H9 (cell line): ENCODE data around the gene BRAT1. TPM values are rescaled to one million over a fixed set of nuclear protein-coding genes. Genes with fewer than 3 reads are reported as not detected.

Source experiments
- DNase-seq: peaks from one replicate; pipeline ENCODE4 v3.0.0-alpha.2; 2017
- H2AFZ ChIP-seq: one replicate; pipeline ENCODE4 v1.6.1; 2013; ENCODE audit warnings: mild to moderate bottlenecking, low read length, control low read depth, moderate library complexity
- H2AK5ac ChIP-seq: 2 replicates; pipeline ENCODE4 v1.6.1; 2013; ENCODE audit warnings: low read length, control low read depth, mixed read lengths; ENCODE audit not compliant: insufficient read length
- H2BK120ac ChIP-seq: one replicate; pipeline ENCODE4 v1.6.1; 2013; ENCODE audit warnings: low read depth, mild to moderate bottlenecking, low read length, control low read depth, inconsistent platforms; ENCODE audit not compliant: poor library complexity, severe bottlenecking
- H2BK12ac ChIP-seq: 2 replicates; pipeline ENCODE4 v1.6.1; 2013; ENCODE audit warnings: low read length, control low read depth, mixed read lengths, low read depth; ENCODE audit not compliant: insufficient read length
- H2BK15ac ChIP-seq: 2 replicates; pipeline ENCODE4 v1.6.1; 2013; ENCODE audit warnings: low read depth, low read length, control low read depth
- H2BK20ac ChIP-seq: one replicate; pipeline ENCODE4 v1.6.1; 2013; ENCODE audit warnings: low read depth, mild to moderate bottlenecking, low read length, control low read depth, inconsistent platforms; ENCODE audit not compliant: poor library complexity, severe bottlenecking
- H2BK5ac ChIP-seq: 2 replicates; pipeline ENCODE4 v1.6.1; 2013; ENCODE audit warnings: low read length, control low read depth, mixed read lengths; ENCODE audit not compliant: insufficient read length
- H3K14ac ChIP-seq: 2 replicates; pipeline ENCODE4 v1.6.1; 2013; ENCODE audit warnings: low read length, control low read depth; ENCODE audit not compliant: insufficient read depth
- H3K18ac ChIP-seq: 2 replicates; pipeline ENCODE4 v1.6.1; 2013; ENCODE audit warnings: low read depth, mild to moderate bottlenecking, mixed read lengths, low read length, control low read depth; ENCODE audit not compliant: insufficient read length
- H3K23ac ChIP-seq: 2 replicates; pipeline ENCODE4 v1.6.1; 2013; ENCODE audit warnings: low read length, control low read depth, mixed read lengths, low read depth; ENCODE audit not compliant: insufficient read length
- H3K23me2 ChIP-seq: 2 replicates; pipeline ENCODE4 v1.6.1; 2013; ENCODE audit warnings: low read depth, mild to moderate bottlenecking, mixed read lengths, low read length, control low read depth; ENCODE audit not compliant: insufficient read length, poor library complexity, severe bottlenecking
- H3K27ac ChIP-seq: 2 replicates; pipeline ENCODE4 v1.5.1; 2013; ENCODE audit warnings: low read length, control low read depth, mixed read lengths, low read depth; ENCODE audit not compliant: insufficient read length
- H3K27me3 ChIP-seq: 2 replicates; pipeline ENCODE4 v1.6.1; 2013; ENCODE audit warnings: low read length, control low read depth, inconsistent platforms; ENCODE audit not compliant: insufficient read depth
- H3K4ac ChIP-seq: 2 replicates; pipeline ENCODE4 v1.6.1; 2013; ENCODE audit warnings: low read depth, mild to moderate bottlenecking, control low read depth, inconsistent platforms, low read length, moderate library complexity
- H3K4me1 ChIP-seq: 2 replicates; pipeline ENCODE4 v1.6.1; 2013; ENCODE audit warnings: low read length, control low read depth, inconsistent platforms; ENCODE audit not compliant: insufficient read depth
- H3K4me2 ChIP-seq: 2 replicates; pipeline ENCODE4 v1.6.1; 2013; ENCODE audit warnings: low read length, control low read depth, mixed read lengths; ENCODE audit not compliant: insufficient read length, insufficient read depth
- H3K56ac ChIP-seq: 2 replicates; pipeline ENCODE4 v1.6.1; 2013; ENCODE audit warnings: low read depth, mild to moderate bottlenecking, mixed read lengths, low read length, control low read depth; ENCODE audit not compliant: insufficient read length
- H3K79me1 ChIP-seq: 2 replicates; pipeline ENCODE4 v1.6.1; 2013; ENCODE audit warnings: low read depth, mild to moderate bottlenecking, moderate library complexity, low read length, control low read depth, inconsistent platforms; ENCODE audit not compliant: insufficient read depth, poor library complexity, severe bottlenecking
- H3K79me2 ChIP-seq: 2 replicates; pipeline ENCODE4 v1.6.1; 2013; ENCODE audit warnings: low read length, control low read depth, inconsistent platforms; ENCODE audit not compliant: insufficient read depth
- H3K9ac ChIP-seq: 2 replicates; pipeline ENCODE4 v1.6.1; 2013; ENCODE audit warnings: low read length, control low read depth, mixed read lengths; ENCODE audit not compliant: insufficient read length; ENCODE audit errors: extremely low read depth
- H3K9me3 ChIP-seq: one replicate; pipeline ENCODE4 v1.6.1; 2013; ENCODE audit warnings: low read depth, low read length, inconsistent platforms; ENCODE audit not compliant: control insufficient read depth
- H3T11ph ChIP-seq: one replicate; pipeline ENCODE4 v1.6.1; 2013; ENCODE audit warnings: mild to moderate bottlenecking, low read length, control low read depth, inconsistent platforms
- H4K20me1 ChIP-seq: one replicate; pipeline ENCODE4 v1.6.1; 2013; ENCODE audit not compliant: control insufficient read depth, insufficient read length, insufficient read depth
- H4K5ac ChIP-seq: 2 replicates; pipeline ENCODE4 v1.6.1; 2013; ENCODE audit warnings: low read depth, mild to moderate bottlenecking, mixed read lengths, low read length, control low read depth; ENCODE audit not compliant: insufficient read length
- H4K8ac ChIP-seq: replicated peaks from 2 replicates; pipeline ENCODE4 v1.6.1; 2013; ENCODE audit warnings: low read length, control low read depth, mixed read lengths, low read depth; ENCODE audit not compliant: insufficient read length
- H4K91ac ChIP-seq: 2 replicates; pipeline ENCODE4 v1.6.1; 2013; ENCODE audit warnings: low read depth, mild to moderate bottlenecking, moderate library complexity, mixed read lengths, low read length, control low read depth; ENCODE audit not compliant: insufficient read length
- H3K27ac Mint-ChIP-seq, 3 experiments: 2 replicates in 2 of 3; 3 replicates in 1 of 3; pipeline ENCODE4 v1.8.0; 2020 to 2021; ENCODE audit warnings: mixed read lengths in 3 of 3, mild to moderate bottlenecking in 1 of 3, moderate library complexity in 1 of 3
- H3K27me3 Mint-ChIP-seq: 2 replicates; pipeline ENCODE4 v1.8.0; 2021; ENCODE audit warnings: low read depth, mild to moderate bottlenecking, moderate library complexity, mixed read lengths
- H3K36me3 Mint-ChIP-seq, 3 experiments: 2 replicates in 2 of 3; 3 replicates in 1 of 3; pipeline ENCODE4 v1.8.0; 2020 to 2021; ENCODE audit warnings: low read depth in 3 of 3, mixed read lengths in 3 of 3; ENCODE audit not compliant: insufficient read depth in 1 of 3
- H3K4me1 Mint-ChIP-seq, 2 experiments: 2 replicates each; pipeline ENCODE4 v1.8.0; 2020; ENCODE audit warnings: mixed read lengths in 2 of 2
- H3K4me3 Mint-ChIP-seq, 2 experiments: 2 replicates in 1 of 2; 3 replicates in 1 of 2; pipeline ENCODE4 v1.8.0; 2020 to 2021; ENCODE audit warnings: mild to moderate bottlenecking in 2 of 2, mixed read lengths in 2 of 2, moderate library complexity in 1 of 2
- H3K9me3 Mint-ChIP-seq, 2 experiments: 2 replicates in 1 of 2; 3 replicates in 1 of 2; pipeline ENCODE4 v1.8.0; 2020; ENCODE audit warnings: mild to moderate bottlenecking in 2 of 2, mixed read lengths in 2 of 2, moderate library complexity in 1 of 2
- WGBS: extraction: QIAGEN DNeasy Blood & Tissue Kit; methylation state at CpG from one replicate; pipeline ENCODE4 v1.1.7; 2013; ENCODE audit warnings: missing lambda C conversion rate, low lambda C conversion rate, mixed read lengths; ENCODE audit not compliant: insufficient read length; ENCODE audit errors: extremely low coverage; 5-methylcytosine and 5-hydroxymethylcytosine counted together
- total RNA-seq: library from RNA; stranded (reverse); gene quantifications from 2 replicates; pipeline ENCODE4 v1.2.1, GENCODE V29; 2021
- TF ChIP-seq, protein P1 (sequence below): fragments of 200-600 bp; sonication (generic); conservative IDR thresholded peaks from 3 replicates; pipeline ENCODE4 v1.8.0; 2021; ENCODE audit warnings: antibody characterized with exemption, mild to moderate bottlenecking

BRAT1 gene
- total RNA-seq, 1 experiment from 2014 or later = 41.2 TPM

DNA sequence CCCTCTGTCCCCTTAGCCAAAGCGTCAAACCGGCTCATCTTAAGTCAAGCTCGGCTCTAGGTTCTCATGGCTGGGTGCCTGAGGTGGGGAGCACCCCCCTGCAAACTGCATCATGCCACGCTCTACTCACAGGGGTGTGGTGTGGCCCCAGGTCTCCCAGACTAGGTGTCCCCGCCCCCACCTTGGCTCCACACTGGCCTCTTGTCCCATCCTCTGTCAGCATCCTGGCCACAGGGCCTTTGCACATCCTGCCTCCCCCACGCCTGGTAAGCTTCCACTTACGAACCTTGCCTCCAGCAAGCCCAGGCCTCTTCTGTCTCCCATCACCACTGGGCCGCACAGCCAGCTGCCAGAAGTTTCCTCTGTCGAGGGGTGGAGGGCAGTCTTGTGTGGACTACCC is 58.9 kb downstream of the BRAT1 start:
- no peaks in the 10 kb centered on the region; a peak in 2 of 7 replicates for H3K36me3 Mint-ChIP-seq
- Histone ChIP-seq H3K18ac (no peak overlapping the region), H2BK12ac (no peak overlapping the region), H3K9me3 (no peaks in the 10 kb centered on the region), H2BK15ac (no peak overlapping the region), H3K4me1 (no peaks in the 10 kb centered on the region; the same call in 1 of the 2 replicates), H2BK120ac (no peak overlapping the region), H3K23ac (no peak overlapping the region), H3K56ac (no peak overlapping the region), H4K91ac (no peak overlapping the region), H3K27me3 (no peaks in the 10 kb centered on the region), H4K5ac (no peak overlapping the region), H3K4me2 (no peak overlapping the region), H3K27ac (no peak overlapping the region), H2AK5ac (no peak overlapping the region), H3T11ph (no peak overlapping the region), H2BK5ac (no peak overlapping the region), H2BK20ac (no peak overlapping the region), H2AFZ (no peak overlapping the region), H3K23me2 (no peaks in the 10 kb centered on the region), H3K14ac (no peak overlapping the region), H3K79me2 (no peaks in the 10 kb centered on the region), H3K9ac (no peak overlapping the region), H4K20me1 (peaks cover under 1% of the 10 kb centered on the region), H3K4ac (no peak overlapping the region), H3K79me1 (no peaks in the 10 kb centered on the region), H4K8ac (no peak overlapping the region)
- peaks cover 42 to 63% of the 10 kb centered on the region in 2 experiments for H3K4me1 Mint-ChIP-seq
- H3K27me3 Mint-ChIP-seq = no peaks in the 10 kb centered on the region; the same call in none of the 2 replicates
- no CpG with 5 or more reads among the region's 9 CpGs for WGBS
- no peak for DNase-seq
- H3K9me3 Mint-ChIP-seq = peaks cover 3 to 12% of the 10 kb centered on the region in 2 experiments; a peak in 3 of 5 replicates
- H3K4me3 Mint-ChIP-seq = no peak overlapping the region
- peak overlapping the region in 1 of 3 experiments; percentile 87; a peak in 1 of 7 replicates for H3K27ac Mint-ChIP-seq
- TF ChIP-seq, protein P1, sequence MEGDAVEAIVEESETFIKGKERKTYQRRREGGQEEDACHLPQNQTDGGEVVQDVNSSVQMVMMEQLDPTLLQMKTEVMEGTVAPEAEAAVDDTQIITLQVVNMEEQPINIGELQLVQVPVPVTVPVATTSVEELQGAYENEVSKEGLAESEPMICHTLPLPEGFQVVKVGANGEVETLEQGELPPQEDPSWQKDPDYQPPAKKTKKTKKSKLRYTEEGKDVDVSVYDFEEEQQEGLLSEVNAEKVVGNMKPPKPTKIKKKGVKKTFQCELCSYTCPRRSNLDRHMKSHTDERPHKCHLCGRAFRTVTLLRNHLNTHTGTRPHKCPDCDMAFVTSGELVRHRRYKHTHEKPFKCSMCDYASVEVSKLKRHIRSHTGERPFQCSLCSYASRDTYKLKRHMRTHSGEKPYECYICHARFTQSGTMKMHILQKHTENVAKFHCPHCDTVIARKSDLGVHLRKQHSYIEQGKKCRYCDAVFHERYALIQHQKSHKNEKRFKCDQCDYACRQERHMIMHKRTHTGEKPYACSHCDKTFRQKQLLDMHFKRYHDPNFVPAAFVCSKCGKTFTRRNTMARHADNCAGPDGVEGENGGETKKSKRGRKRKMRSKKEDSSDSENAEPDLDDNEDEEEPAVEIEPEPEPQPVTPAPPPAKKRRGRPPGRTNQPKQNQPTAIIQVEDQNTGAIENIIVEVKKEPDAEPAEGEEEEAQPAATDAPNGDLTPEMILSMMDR = no peak
